ENCODE results near the gene TYROBP.
A peak's percentile ranks its signal among the peaks of the same experiment; 100 is the strongest.
"Not testable (repeated sequence)": the region's sequence is repeated elsewhere in the genome, so short reads cannot be mapped to it uniquely, and the experiment has no call there.

Gene TYROBP

DNA sequence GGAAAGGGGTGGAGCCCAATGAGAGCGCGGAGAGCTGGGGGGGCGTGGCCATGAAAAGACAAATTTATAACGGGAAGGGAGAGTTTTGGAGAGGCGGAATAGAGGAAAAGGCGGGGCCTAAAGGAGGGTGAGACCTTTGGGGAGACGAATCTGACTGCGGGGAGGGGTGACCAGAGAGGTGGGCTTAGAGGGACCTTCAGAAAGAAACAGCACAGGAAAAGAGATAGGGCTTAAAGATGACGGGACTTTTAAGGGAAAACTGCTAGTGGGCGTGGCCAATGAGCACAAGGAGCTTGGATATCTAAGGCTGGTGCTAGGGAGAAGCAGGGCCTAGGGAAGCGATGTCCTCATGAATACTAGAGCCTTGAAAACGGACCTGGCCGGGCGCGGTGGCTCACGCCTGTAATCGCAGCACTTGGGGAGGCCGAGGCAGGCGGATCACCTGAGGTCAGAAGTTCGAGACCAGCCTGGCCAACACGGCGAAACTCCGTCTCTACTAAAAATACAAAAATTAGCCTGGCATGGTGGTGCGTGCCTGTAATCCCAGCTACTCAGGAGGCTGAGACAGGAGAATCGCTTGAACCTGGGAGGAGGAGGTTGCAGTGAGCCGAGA lies 37.9 kb downstream of the TYROBP start:
- not testable (repeated sequence) for DNase-seq (ENCODE audit: low spot score)

DNA sequence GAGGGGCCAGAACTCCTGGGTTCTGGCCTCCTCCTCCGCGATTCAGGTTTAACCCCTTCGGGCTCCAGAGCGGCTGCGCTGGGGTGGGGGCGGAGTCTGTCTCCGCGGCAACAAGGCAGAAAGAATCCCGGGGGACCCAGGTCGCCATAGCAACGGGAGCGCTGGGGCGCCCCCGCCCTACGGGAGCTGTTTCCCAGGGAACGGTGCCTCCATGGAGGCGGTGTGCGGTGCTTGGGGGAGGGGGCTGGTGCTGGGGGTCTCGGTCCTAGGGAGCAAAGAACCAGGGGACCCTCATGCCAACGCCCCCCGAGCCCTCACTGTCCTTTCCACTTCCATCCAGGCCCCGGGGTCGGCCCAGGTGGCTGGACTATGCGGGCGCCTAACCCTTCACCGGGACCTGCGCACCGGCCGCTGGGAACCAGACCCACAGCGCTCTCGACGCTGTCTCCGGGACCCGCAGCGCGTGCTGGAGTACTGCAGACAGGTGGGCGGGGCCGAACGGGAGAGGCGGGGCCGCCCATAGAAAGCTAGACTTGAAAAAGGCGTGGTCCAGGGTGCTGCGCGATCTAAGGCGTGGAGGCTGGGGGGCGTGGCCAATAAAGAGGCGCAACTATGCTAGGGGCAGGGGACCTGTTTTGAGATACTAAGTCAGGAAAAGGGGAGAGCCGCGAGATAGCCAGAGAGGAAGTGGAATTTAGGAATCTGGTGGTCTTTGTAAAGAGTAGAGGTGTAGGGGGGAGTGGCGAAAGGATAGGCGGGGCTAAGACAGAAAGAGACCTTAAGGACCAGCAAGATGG lies 38.6 kb downstream of the TYROBP start:
- no peak for DNase-seq (ENCODE audit: low spot score)

DNA sequence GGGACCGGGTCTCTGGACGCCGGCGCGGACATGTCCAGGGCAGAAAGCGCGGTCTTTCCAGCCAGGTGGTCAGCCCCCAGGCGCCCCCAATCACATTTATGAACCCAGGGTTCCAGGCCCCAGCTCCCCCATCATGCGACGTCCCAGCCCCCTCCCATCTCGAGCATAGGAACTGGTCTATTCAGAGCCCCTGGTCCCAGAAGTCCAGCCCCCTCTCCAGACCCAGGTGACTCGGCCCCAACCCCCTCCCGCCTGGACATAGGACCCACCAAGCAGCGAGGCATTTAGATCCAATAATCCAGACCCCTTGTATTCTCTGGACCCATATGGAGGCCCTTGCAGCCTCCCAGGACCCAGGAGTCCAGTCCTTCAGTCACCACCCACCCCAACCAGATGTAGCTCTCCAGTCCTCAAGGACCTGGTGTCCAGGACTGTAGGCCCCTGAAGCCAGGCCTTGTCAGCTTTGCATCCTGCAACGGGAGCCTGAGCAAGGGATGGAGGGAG lies 39.2 kb downstream of the TYROBP start:
- no peak for DNase-seq (ENCODE audit: low spot score)

DNA sequence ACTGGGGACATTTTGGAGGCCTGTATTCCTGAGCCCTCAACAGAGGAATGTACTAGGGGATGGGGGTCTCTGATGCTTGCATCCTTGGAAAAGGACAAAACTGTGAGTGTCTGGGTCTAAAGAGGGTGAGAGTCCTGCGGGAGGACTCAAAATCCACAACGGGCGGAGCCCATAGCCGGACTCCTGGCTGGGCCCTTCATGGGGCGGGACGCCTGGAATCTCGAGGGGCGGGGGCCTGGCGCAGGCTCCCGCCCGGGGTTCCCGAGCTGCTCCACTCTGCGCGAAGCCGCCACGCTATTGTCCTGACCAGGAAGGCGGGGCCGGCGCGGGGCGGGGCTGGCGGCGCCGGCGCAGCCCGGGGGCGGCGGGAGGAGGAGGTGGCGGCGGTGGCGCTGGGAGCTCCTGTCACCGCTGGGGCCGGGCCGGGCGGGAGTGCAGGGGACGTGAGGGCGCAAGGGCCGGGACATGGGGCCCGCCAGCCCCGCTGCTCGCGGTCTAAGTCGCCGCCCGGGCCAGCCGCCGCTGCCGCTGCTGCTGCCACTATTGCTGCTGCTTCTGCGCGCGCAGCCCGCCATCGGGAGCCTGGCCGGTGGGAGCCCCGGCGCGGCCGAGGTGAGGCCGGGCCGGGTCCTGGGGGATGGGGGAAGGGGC lies 39.8 kb downstream of the TYROBP start, which contains the start of gene APLP1:
Gene APLP1 (plus strand): TSS at position 403 of the 651 bp plus-strand sequence. CDS start 63 bp downstream, at position 466.
- peak; percentile 65 for DNase-seq (ENCODE audit: low spot score)

DNA sequence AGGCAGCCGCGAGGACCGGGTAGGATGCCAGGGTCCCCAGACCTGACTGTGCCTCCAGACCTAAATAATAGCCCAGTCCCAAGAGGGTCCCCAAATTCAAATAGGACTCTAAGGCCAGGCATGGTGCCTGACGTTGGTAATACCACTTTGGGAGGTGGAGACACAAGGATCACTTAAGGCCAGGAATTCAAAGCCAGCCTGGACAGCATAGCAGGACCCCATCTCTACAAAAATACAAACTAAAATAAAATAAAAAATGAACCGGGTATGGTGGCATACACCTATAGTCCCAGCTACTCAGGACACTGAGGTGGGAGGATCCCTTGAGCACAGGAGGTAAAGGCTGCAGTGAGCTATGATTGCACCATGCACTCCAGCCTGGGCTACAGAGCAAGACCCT lies 45.1 kb downstream of the TYROBP start:
- no peak for DNase-seq (ENCODE audit: low spot score)

DNA sequence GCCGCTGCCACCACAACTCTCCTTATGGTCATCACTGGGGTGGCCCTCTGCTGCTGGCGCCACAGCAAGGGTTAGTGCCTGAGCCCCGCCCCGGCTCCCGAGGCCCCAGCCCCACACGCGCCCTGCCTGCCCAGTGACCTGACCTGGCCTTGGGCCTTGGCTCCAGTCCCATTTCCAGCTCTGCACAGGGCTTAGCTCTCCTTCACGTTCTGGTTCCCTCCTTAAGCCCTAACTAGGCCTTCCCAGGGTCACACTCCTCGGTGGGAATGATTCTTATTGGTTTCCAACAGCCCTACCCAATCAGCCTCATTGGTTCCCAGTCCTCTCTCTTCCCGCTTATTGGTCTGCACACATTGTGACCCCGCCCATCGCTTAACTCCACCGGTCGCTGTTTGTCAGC lies 45.6 kb downstream of the TYROBP start:
- DNase-seq (ENCODE audit: low spot score), result no peak

DNA sequence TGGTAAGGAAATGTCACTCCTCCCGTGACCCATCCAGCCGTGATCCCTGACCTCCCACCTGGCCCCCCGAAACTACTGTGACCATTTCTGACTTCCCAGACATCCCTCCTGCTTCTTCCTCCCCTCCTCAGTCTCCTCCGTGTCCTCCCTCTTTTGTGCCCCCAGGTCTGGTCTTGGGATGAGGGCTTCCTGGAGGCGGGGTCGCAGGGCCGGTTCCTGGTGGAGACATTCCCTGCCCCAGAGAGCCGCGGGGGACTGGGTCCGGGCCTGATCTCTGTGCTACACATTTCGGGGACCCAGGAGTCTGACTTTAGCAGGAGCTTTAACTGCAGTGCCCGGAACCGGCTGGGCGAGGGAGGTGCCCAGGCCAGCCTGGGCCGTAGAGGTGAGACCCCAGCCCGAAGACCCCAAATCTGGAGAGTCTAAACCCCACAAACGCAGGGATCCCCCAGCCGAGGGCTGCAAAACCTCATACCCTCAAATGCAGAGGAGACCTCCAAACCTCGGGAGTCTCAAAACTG lies 46.4 kb downstream of the TYROBP start:
- no peak for DNase-seq (ENCODE audit: low spot score)

DNA sequence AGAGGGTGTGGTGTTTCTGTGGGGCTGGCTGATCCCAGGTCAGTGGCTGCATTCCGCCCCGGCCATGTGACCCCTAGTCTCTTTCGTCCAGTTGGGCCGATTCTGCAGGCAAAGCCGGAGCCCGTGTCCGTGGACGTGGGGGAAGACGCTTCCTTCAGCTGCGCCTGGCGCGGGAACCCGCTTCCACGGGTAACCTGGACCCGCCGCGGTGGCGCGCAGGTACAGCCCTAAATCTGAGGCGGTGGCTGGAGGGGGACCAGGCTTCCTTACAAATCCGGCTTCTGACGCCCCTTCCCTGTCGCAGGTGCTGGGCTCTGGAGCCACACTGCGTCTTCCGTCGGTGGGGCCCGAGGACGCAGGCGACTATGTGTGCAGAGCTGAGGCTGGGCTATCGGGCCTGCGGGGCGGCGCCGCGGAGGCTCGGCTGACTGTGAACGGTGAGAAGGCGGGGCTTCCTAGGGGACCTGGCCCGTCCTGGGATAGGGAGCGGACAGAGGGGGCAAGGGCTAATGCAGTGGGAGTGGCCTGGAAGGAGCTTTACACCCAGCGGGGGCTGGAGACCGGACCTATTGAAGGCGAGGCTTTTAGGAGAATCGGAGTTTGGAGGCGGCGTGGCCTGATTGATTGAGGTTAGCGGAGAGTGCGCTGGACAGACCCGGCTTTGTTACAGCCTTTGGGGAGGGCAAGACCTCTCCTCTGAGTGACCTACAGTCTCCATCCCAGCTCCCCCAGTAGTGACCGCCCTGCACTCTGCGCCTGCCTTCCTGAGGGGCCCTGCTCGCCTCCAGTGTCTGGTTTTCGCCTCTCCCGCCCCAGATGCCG lies 47.1 kb downstream of the TYROBP start:
- peak; percentile 96 for DNase-seq (ENCODE audit: low spot score)

DNA sequence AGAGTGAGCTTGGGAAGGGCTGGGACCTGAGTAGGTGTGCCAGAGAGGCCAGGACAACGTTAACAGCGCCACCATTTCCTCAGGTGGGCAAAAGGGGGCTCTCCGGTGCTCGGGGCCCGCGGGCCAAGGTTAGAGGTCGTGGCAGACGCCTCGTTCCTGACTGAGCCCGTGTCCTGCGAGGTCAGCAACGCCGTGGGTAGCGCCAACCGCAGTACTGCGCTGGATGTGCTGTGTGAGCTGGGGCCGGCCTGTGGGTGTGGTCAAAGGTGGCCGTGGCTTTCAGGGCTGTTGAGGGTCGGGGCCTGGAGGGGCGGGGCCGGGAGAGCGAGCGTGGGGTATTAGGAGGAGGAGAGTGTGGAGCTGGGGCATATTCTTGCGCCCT lies 47.7 kb downstream of the TYROBP start:
- no peak for DNase-seq (ENCODE audit: low spot score)

DNA sequence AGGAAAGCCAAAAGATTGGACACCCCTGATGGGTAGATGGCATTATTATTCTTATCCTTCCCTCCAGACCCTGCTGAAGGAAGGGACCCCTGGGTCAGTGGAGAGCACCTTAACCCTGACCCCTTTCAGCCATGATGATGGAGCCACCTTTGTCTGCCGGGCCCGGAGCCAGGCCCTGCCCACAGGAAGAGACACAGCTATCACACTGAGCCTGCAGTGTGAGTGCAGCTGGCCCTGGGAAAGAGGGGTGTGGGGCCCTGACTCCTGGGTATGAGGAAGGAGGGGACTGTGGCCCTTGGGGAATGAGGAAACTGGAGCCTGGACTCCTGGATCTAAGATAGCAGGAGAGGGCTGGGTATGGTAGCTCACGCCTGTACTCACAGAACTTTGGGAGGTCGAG lies 48.7 kb downstream of the TYROBP start:
- DNase-seq (ENCODE audit: low spot score), result no peak

DNA sequence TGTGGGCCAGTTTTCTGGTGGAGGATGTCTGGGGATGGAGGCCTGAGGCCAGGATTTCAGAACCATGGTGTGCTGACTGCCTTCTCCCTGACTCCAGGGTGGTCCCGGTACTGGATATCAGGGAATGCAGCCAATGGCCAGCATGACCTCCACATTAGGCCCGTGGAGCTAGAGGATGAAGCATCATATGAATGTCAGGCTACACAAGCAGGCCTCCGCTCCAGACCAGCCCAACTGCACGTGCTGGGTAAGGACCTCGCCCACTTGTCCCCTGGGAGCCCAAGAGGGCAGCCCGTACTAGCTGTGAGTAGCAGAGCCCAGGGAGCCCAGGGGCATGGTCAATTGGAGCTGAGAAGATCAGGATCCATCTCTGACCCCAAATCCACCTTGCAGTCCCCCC lies 49.8 kb downstream of the TYROBP start:
- DNase-seq (ENCODE audit: low spot score), result no peak

DNA sequence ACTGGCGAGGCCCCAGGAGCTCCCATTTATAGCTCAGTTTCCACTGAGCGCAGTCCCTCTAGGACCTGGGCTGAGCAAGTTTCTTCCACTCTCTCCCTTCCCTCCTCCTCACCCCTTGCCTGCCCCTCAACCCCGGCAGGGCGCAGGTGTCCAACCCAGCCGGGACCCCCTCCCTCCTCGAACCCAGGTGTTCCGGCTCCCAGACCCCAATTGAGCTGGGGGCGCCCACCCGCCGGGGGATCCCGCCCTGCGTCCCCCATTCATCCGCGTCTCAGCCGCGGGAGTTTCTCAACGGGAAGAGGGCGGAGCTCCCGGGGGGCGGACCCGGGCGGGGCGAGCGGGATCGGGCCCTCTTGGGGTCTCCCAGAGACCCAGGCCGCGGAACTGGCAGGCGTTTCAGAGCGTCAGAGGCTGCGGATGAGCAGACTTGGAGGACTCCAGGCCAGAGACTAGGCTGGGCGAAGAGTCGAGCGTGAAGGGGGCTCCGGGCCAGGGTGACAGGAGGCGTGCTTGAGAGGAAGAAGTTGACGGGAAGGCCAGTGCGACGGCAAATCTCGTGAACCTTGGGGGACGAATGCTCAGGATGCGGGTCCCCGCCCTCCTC lies 51.4 kb downstream of the TYROBP start, which contains the start of gene KIRREL2:
Gene KIRREL2 (plus strand): TSS at position 366 of the 604 bp plus-strand sequence. CDS start 209 bp downstream, at position 575.
- no peak for DNase-seq (ENCODE audit: low spot score)

Measured in HuH-7.5 (cell line).